Chondrocyte (in vitro differentiated cells): Measurements from ENCODE around the gene ZNF398. TPM values are rescaled to one million over a fixed set of nuclear protein-coding genes. Genes with fewer than 3 reads are reported as not detected.

Experiments used
- DNase-seq: peaks from one replicate; pipeline ENCODE4 v3.0.0; 2021; ENCODE audit warnings: mixed read lengths, low spot score
- H3K27ac Mint-ChIP-seq: one replicate; pipeline ENCODE4 v1.8.0; 2021; ENCODE audit warnings: mild to moderate bottlenecking, moderate library complexity, mixed read lengths; ENCODE audit not compliant: unreplicated experiment
- H3K27me3 Mint-ChIP-seq: 2 replicates; pipeline ENCODE4 v1.8.0; 2021; ENCODE audit warnings: low read depth, mixed read lengths
- H3K36me3 Mint-ChIP-seq: 2 replicates; pipeline ENCODE4 v1.8.0; 2021; ENCODE audit warnings: low read depth, mixed read lengths
- H3K4me1 Mint-ChIP-seq: 2 replicates; pipeline ENCODE4 v1.8.0; 2021; ENCODE audit warnings: low read depth, mild to moderate bottlenecking, mixed read lengths
- H3K4me3 Mint-ChIP-seq: one replicate; pipeline ENCODE4 v1.8.0; 2021; ENCODE audit warnings: mild to moderate bottlenecking, moderate library complexity, mixed read lengths; ENCODE audit not compliant: unreplicated experiment
- H3K9me3 Mint-ChIP-seq: 2 replicates; pipeline ENCODE4 v1.8.0; 2021; ENCODE audit warnings: low read depth, mixed read lengths
- CTCF ChIP-seq: fragments of 200-600 bp; sonication (generic); IDR thresholded peaks from 2 replicates; pipeline ENCODE4 v1.5.0; 2021; ENCODE audit warnings: antibody characterized with exemption, mild to moderate bottlenecking, moderate library complexity
- total RNA-seq: library from RNA; stranded (reverse); gene quantifications from 3 replicates; pipeline ENCODE4 v1.2.1, GENCODE V29; 2021

The ZNF398 gene
- total RNA-seq, 1 donor from 2014 or later, result 14.9 TPM

GRCh38 chr7:149229526-149229925 is 82.3 kb downstream of the ZNF398 start:
- Mint-ChIP-seq H3K36me3 (peaks cover 4% of the 10 kb centered on the region), H3K4me1 (peaks cover 15% of the 10 kb centered on the region), H3K9me3 (no peaks in the 10 kb centered on the region), H3K27ac (no peak overlapping the region), H3K27me3 (no peaks in the 10 kb centered on the region), H3K4me3 (no peak overlapping the region)
- peak; percentile 27 for DNase-seq
- TF ChIP-seq CTCF, result no peak

GRCh38 chr7:149232362-149232761 is 85.1 kb downstream of the ZNF398 start:
- TF ChIP-seq CTCF, result no peak
- Mint-ChIP-seq H3K27ac (no peak overlapping the region), H3K4me1 (peaks cover 15% of the 10 kb centered on the region), H3K36me3 (no peaks in the 10 kb centered on the region), H3K27me3 (no peaks in the 10 kb centered on the region), H3K9me3 (no peaks in the 10 kb centered on the region), H3K4me3 (no peak overlapping the region)
- no peak for DNase-seq

Other genes with a start within 250 kb of the ZNF398 start
- 135 to 411 TPM (median 140 TPM) in 3 replicates for gene PDIA4, start 118.9 kb upstream of the ZNF398 start, total RNA-seq
- gene ZNF786, start 56.7 kb upstream of the ZNF398 start, total RNA-seq, result 7.2 to 7.7 TPM (median 7.3 TPM) in 3 replicates
- 4.0 to 4.5 TPM (median 4.1 TPM) in 3 replicates for gene ZNF425, start 21.1 kb upstream of the ZNF398 start, total RNA-seq
- gene ZNF282, start 48.1 kb downstream of the ZNF398 start, total RNA-seq, result 24.5 to 26.3 TPM (median 24.9 TPM) in 3 replicates
- gene ZNF212, start 92.2 kb downstream of the ZNF398 start, total RNA-seq, result 7.9 to 10.5 TPM (median 7.9 TPM) in 3 replicates
- gene ZNF783, start 114.7 kb downstream of the ZNF398 start, total RNA-seq, result 19.0 to 22.8 TPM (median 19.9 TPM) in 3 replicates